Uterus (tissue), 4 donors: ENCODE data around the gene CCDC60. TPM values are rescaled to one million over a fixed set of nuclear protein-coding genes. Genes with fewer than 3 reads are reported as not detected.
A peak's percentile ranks its signal among the peaks of the same experiment; 100 is the strongest.

ENCODE experiments used
- DNase-seq, 2 donors: peaks; one replicate each; pipeline ENCODE4 v3.0.0-alpha.2; 2019 to 2020
- H3K27ac ChIP-seq, 2 donors: fragments of 200-600 bp; sonication (generic); 1 replicate in 1 of 2; 2 replicates in 1 of 2; pipeline ENCODE4 v1.5.1; 2016 to 2018
- H3K27me3 ChIP-seq, 2 donors: fragments of 200-600 bp; sonication (generic); one replicate each; pipeline ENCODE4 v1.5.1; 2018 to 2019; ENCODE audit warnings: control low read depth in 1 of 2
- H3K36me3 ChIP-seq, 2 donors: fragments of 200-600 bp; sonication (generic); one replicate each; pipeline ENCODE4 v1.5.1; 2019; ENCODE audit warnings: control low read depth in 1 of 2
- H3K4me1 ChIP-seq, 2 donors: fragments of 200-600 bp; sonication (generic); one replicate each; pipeline ENCODE4 v1.5.1; 2018 to 2019; ENCODE audit warnings: control low read depth in 1 of 2
- H3K4me3 ChIP-seq, 2 donors: fragments of 200-600 bp; sonication (generic); 1 replicate in 1 of 2; 2 replicates in 1 of 2; pipeline ENCODE4 v1.5.1; 2018 to 2019; ENCODE audit warnings: mild to moderate bottlenecking in 1 of 2
- H3K9me3 ChIP-seq, 2 donors: fragments of 200-600 bp; sonication (generic); one replicate each; pipeline ENCODE4 v1.5.1; 2019; ENCODE audit warnings: control low read depth in 1 of 2
- CTCF ChIP-seq, 4 experiments: fragments of 200-600 bp in 2 of 4; fragments of 450-650 bp in 2 of 4; sonication (generic) in 2 of 4; IDR thresholded peaks; one replicate each; pipeline ENCODE4 v1.5.1; 2016 to 2019; ENCODE audit warnings: antibody characterized with exemption in 4 of 4, mild to moderate bottlenecking in 2 of 4, moderate library complexity in 1 of 4
- POLR2A ChIP-seq, 2 donors: fragments of 450-650 bp; IDR thresholded peaks; one replicate each; pipeline ENCODE4 v1.6.1; 2016; ENCODE audit warnings: antibody characterized with exemption in 2 of 2, mild to moderate bottlenecking in 1 of 2, moderate library complexity in 1 of 2
- intact Hi-C: fragments of 100-400 bp; cut with DNase I; formaldehyde crosslinking; loops from one replicate; pipeline ENCODE4 v1.15.1; 2023; ENCODE audit warnings: low total_unique reads
- total RNA-seq, 4 donors: library from RNA; depleted of rRNA in 3 of 4; stranded (reverse); fragments of >200 nt in 3 of 4; gene quantifications; one replicate each; pipeline versions ENCODE4 v1.1.0 to v1.2.4, GENCODE V29; 2014 to 2023
- donor health status: DM: yes; HTN: yes; CAD: no.

The CCDC60 gene
- total RNA-seq, 4 donors from 2014 or later: 2.4 TPM; not detected in 3

- intact Hi-C loops: no loop called here
- H3K27ac ChIP-seq: no peak overlapping the region
- TF ChIP-seq POLR2A (IDR thresholded peaks at IDR 0.05) (no peak), CTCF (IDR thresholded peaks at IDR 0.05) (peak; percentile 51 to 72 (median 63))
- no peaks in the 10 kb centered on the region for H3K4me1 ChIP-seq
- H3K9me3 ChIP-seq: no peaks in the 10 kb centered on the region
- no peak overlapping the region for H3K4me3 ChIP-seq
- no peaks in the 10 kb centered on the region for H3K27me3 ChIP-seq
- DNase-seq: peak; percentile 22 to 43
- no peaks in the 10 kb centered on the region for H3K36me3 ChIP-seq
Measured at GRCh38 chr12:119544765-119545625, 210.5 kb downstream of the CCDC60 start.

- Histone ChIP-seq H3K4me1 (no peaks in the 10 kb centered on the region), H3K27ac (no peak overlapping the region), H3K36me3 (no peaks in the 10 kb centered on the region), H3K27me3 (no peaks in the 10 kb centered on the region), H3K4me3 (no peak overlapping the region), H3K9me3 (no peaks in the 10 kb centered on the region)
- intact Hi-C loops: no loop called here
- DNase-seq: no peak
- TF ChIP-seq CTCF (IDR thresholded peaks at IDR 0.05) (no peak), POLR2A (IDR thresholded peaks at IDR 0.05) (no peak)
Measured at GRCh38 chr12:119546340-119546739, 211.8 kb downstream of the CCDC60 start.

- intact Hi-C loops: no loop called here
- Histone ChIP-seq H3K27ac (no peak overlapping the region), H3K36me3 (no peaks in the 10 kb centered on the region), H3K4me1 (no peaks in the 10 kb centered on the region), H3K4me3 (no peak overlapping the region), H3K9me3 (no peaks in the 10 kb centered on the region), H3K27me3 (no peaks in the 10 kb centered on the region)
- TF ChIP-seq POLR2A (IDR thresholded peaks at IDR 0.05) (no peak), CTCF (IDR thresholded peaks at IDR 0.05) (no peak)
- no peak for DNase-seq
Measured at GRCh38 chr12:119547001-119547400, 212.5 kb downstream of the CCDC60 start.

- intact Hi-C loops: no loop called here
- Histone ChIP-seq H3K4me3 (no peak overlapping the region), H3K9me3 (no peaks in the 10 kb centered on the region), H3K27me3 (no peaks in the 10 kb centered on the region), H3K36me3 (no peaks in the 10 kb centered on the region), H3K4me1 (no peaks in the 10 kb centered on the region), H3K27ac (no peak overlapping the region)
- DNase-seq: no peak
- TF ChIP-seq POLR2A (IDR thresholded peaks at IDR 0.05): no peak
- TF ChIP-seq CTCF (IDR thresholded peaks at IDR 0.05): no peak
Measured at GRCh38 chr12:119556854-119557253, 222.3 kb downstream of the CCDC60 start.

GRCh38 chr12:119565404-119565803 is 230.9 kb downstream of the CCDC60 start:
- no peak overlapping the region for H3K27ac ChIP-seq
- no peak overlapping the region for H3K4me3 ChIP-seq
- no peaks in the 10 kb centered on the region for H3K9me3 ChIP-seq
- intact Hi-C loops: no loop called here
- no peaks in the 10 kb centered on the region for H3K36me3 ChIP-seq
- H3K4me1 ChIP-seq: no peaks in the 10 kb centered on the region
- TF ChIP-seq POLR2A (IDR thresholded peaks at IDR 0.05) (no peak), CTCF (IDR thresholded peaks at IDR 0.05) (no peak)
- H3K27me3 ChIP-seq: no peaks in the 10 kb centered on the region
- DNase-seq: no peak
